HepG2 (cell line): Measurements from ENCODE around the gene FHIT. TPM values are rescaled to one million over a fixed set of nuclear protein-coding genes. Genes with fewer than 3 reads are reported as not detected.

Experiments
- BORCS8-MEF2B ChIP-seq: sonication (generic); formaldehyde crosslinking; IDR thresholded peaks from 2 replicates; pipeline ENCODE4 v1.8.0; 2022; ENCODE audit warnings: mild to moderate bottlenecking, missing genetic modification reagents
- HMG20B ChIP-seq: conservative IDR thresholded peaks from 2 replicates; pipeline ENCODE4 v1.6.1; 2016; ENCODE audit warnings: missing genetic modification reagents, missing compliant biosample characterization
- NR0B2 ChIP-seq: sonication (generic); formaldehyde crosslinking; IDR thresholded peaks from 2 replicates; pipeline ENCODE4 v1.4.0; 2020; ENCODE audit warnings: mild to moderate bottlenecking, missing genetic modification reagents
- PHF20 ChIP-seq: sonication (generic); formaldehyde crosslinking; IDR thresholded peaks from 2 replicates; pipeline ENCODE4 v1.5.0; 2020; ENCODE audit warnings: mild to moderate bottlenecking, missing genetic modification reagents
- SOX5 ChIP-seq: IDR thresholded peaks from 2 replicates; pipeline ENCODE4 v1.6.1; 2016; ENCODE audit warnings: borderline replicate concordance
- TBX2 ChIP-seq: sonication (generic); formaldehyde crosslinking; IDR thresholded peaks from 2 replicates; pipeline ENCODE4 v1.5.0; 2020; ENCODE audit warnings: missing genetic modification reagents, mild to moderate bottlenecking, borderline replicate concordance
- ZBTB40 ChIP-seq, 2 experiments: fragments of 450-650 bp in 1 of 2; sonication (generic) in 1 of 2; formaldehyde crosslinking in 1 of 2; IDR thresholded peaks; 2 replicates each; pipeline versions ENCODE4 v1.6.1 to v1.8.0; 2016 to 2022; ENCODE audit warnings: antibody characterized with exemption in 1 of 2, mild to moderate bottlenecking in 1 of 2, missing genetic modification reagents in 1 of 2
- ZEB1 ChIP-seq: IDR thresholded peaks from 2 replicates; pipeline ENCODE4 v1.6.1; 2012; ENCODE audit warnings: mild to moderate bottlenecking, low read depth, inconsistent platforms; ENCODE audit not compliant: insufficient replicate concordance
- ZFP62 ChIP-seq: sonication (generic); formaldehyde crosslinking; IDR thresholded peaks from 2 replicates; pipeline ENCODE4 v1.4.0; 2020; ENCODE audit warnings: missing genetic modification reagents
- polyA plus RNA-seq, 8 experiments: library from polyadenylated mRNA; depleted of rRNA in 3 of 8; stranded (reverse) in 7 of 8; unstranded in 1 of 8; fragments of >200 nt; fragmentation: Illumina TruSeq in 4 of 8; extraction: Trizol in 4 of 8; gene quantifications; 2 replicates each; pipeline versions ENCODE4 v1.2.1 to v1.2.3, GENCODE V29; 2011 to 2016; ENCODE audit warnings: low read depth in 4 of 8, missing spikeins in 1 of 8, mixed read lengths in 1 of 8; ENCODE audit not compliant: insufficient read depth in 1 of 8
- total RNA-seq, 5 experiments: library from RNA; depleted of rRNA; stranded (reverse); fragments of >200 nt; fragmentation: Illumina TruSeq; extraction: Trizol; gene quantifications; 2 replicates each; pipeline ENCODE4 v1.2.3, GENCODE V29; 2016; ENCODE audit warnings: low read depth in 1 of 5
- TF ChIP-seq, protein P1 (sequence below): sonication (generic); formaldehyde crosslinking; IDR thresholded peaks from 2 replicates; pipeline ENCODE4 v1.4.0; 2020; ENCODE audit warnings: mild to moderate bottlenecking, low read depth, missing genetic modification reagents

The FHIT gene
- total and polyA plus RNA-seq, 2 of the 13 experiments (the other 11 are each of a cell fraction or from before 2014, with no cell fraction given), result 4.0 to 4.6 TPM

GRCh38 chr3:60073228-60073627 is 1178.0 kb downstream of the FHIT start (continued):
- TF ChIP-seq ZBTB40 (IDR thresholded peaks at IDR 0.05), result no peak
- TF ChIP-seq ZBTB40 (CRISPR knock-in tag; IDR thresholded peaks at IDR 0.05), result no peak
- no peak for TF ChIP-seq TBX2 (CRISPR knock-in tag)
- no peak for TF ChIP-seq ZFP62
- no peak for TF ChIP-seq NR0B2 (CRISPR knock-in tag)
- TF ChIP-seq, protein P1, sequence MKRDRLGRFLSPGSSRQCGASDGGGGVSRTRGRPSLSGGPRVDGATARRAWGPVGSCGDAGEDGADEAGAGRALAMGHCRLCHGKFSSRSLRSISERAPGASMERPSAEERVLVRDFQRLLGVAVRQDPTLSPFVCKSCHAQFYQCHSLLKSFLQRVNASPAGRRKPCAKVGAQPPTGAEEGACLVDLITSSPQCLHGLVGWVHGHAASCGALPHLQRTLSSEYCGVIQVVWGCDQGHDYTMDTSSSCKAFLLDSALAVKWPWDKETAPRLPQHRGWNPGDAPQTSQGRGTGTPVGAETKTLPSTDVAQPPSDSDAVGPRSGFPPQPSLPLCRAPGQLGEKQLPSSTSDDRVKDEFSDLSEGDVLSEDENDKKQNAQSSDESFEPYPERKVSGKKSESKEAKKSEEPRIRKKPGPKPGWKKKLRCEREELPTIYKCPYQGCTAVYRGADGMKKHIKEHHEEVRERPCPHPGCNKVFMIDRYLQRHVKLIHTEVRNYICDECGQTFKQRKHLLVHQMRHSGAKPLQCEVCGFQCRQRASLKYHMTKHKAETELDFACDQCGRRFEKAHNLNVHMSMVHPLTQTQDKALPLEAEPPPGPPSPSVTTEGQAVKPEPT (CRISPR knock-in tag), result no peak
- no peak for TF ChIP-seq ZEB1
- no peak for TF ChIP-seq BORCS8-MEF2B (CRISPR knock-in tag)
- no peak for TF ChIP-seq PHF20 (CRISPR knock-in tag)
- TF ChIP-seq HMG20B (CRISPR knock-in tag), result no peak
- TF ChIP-seq SOX5 (CRISPR knock-in tag), result no peak
